ENCODE data around the gene GEMIN7.

DNA sequence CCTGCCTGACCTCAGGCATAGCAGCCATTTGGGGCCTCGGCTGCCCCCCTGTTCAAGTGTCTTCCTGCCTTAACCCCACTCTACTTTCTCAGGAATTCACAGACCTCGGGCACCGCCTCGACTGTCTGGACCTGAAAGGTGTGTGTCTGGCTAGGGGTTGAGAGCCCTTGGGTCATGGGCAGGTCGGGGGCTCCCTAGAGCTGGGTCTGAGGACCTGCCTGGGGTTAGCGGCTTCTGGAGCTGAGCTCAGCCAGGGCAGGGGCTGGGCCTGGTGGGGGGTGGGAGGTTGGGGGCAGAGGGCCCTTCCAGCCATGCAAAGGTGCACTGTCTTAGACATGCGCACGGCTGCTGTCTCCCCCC lies 61.1 kb downstream of the GEMIN7 start:
- TF ChIP-seq, protein P1, sequence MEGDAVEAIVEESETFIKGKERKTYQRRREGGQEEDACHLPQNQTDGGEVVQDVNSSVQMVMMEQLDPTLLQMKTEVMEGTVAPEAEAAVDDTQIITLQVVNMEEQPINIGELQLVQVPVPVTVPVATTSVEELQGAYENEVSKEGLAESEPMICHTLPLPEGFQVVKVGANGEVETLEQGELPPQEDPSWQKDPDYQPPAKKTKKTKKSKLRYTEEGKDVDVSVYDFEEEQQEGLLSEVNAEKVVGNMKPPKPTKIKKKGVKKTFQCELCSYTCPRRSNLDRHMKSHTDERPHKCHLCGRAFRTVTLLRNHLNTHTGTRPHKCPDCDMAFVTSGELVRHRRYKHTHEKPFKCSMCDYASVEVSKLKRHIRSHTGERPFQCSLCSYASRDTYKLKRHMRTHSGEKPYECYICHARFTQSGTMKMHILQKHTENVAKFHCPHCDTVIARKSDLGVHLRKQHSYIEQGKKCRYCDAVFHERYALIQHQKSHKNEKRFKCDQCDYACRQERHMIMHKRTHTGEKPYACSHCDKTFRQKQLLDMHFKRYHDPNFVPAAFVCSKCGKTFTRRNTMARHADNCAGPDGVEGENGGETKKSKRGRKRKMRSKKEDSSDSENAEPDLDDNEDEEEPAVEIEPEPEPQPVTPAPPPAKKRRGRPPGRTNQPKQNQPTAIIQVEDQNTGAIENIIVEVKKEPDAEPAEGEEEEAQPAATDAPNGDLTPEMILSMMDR (IDR thresholded peaks at IDR 0.05) = no peak
- no peak for TF ChIP-seq POLR2A (IDR thresholded peaks at IDR 0.05)

Data from heart left ventricle (tissue), 13 donors.